Chondrocyte (in vitro differentiated cells): Measurements from ENCODE around the gene RANBP10. TPM values are rescaled to one million over a fixed set of nuclear protein-coding genes. Genes with fewer than 3 reads are reported as not detected.

ENCODE experiments used
- DNase-seq: peaks from one replicate; pipeline ENCODE4 v3.0.0; 2021; ENCODE audit warnings: mixed read lengths, low spot score
- H3K27ac Mint-ChIP-seq: one replicate; pipeline ENCODE4 v1.8.0; 2021; ENCODE audit warnings: mild to moderate bottlenecking, moderate library complexity, mixed read lengths; ENCODE audit not compliant: unreplicated experiment
- H3K27me3 Mint-ChIP-seq: 2 replicates; pipeline ENCODE4 v1.8.0; 2021; ENCODE audit warnings: low read depth, mixed read lengths
- H3K36me3 Mint-ChIP-seq: 2 replicates; pipeline ENCODE4 v1.8.0; 2021; ENCODE audit warnings: low read depth, mixed read lengths
- H3K4me1 Mint-ChIP-seq: 2 replicates; pipeline ENCODE4 v1.8.0; 2021; ENCODE audit warnings: low read depth, mild to moderate bottlenecking, mixed read lengths
- H3K4me3 Mint-ChIP-seq: one replicate; pipeline ENCODE4 v1.8.0; 2021; ENCODE audit warnings: mild to moderate bottlenecking, moderate library complexity, mixed read lengths; ENCODE audit not compliant: unreplicated experiment
- H3K9me3 Mint-ChIP-seq: 2 replicates; pipeline ENCODE4 v1.8.0; 2021; ENCODE audit warnings: low read depth, mixed read lengths
- CTCF ChIP-seq: fragments of 200-600 bp; sonication (generic); IDR thresholded peaks from 2 replicates; pipeline ENCODE4 v1.5.0; 2021; ENCODE audit warnings: antibody characterized with exemption, mild to moderate bottlenecking, moderate library complexity
- total RNA-seq: library from RNA; stranded (reverse); gene quantifications from 3 replicates; pipeline ENCODE4 v1.2.1, GENCODE V29; 2021

RANBP10 gene
- total RNA-seq, 1 donor from 2014 or later: 14.4 TPM

GRCh38 chr16:67679935-67680897 is 126.1 kb downstream of the RANBP10 start:
- Mint-ChIP-seq H3K9me3 (no peaks in the 10 kb centered on the region), H3K27ac (peak overlapping the region; percentile 24), H3K36me3 (peaks cover 6% of the 10 kb centered on the region), H3K4me3 (no peak overlapping the region), H3K4me1 (no peaks in the 10 kb centered on the region), H3K27me3 (no peaks in the 10 kb centered on the region)
- DNase-seq: no peak
- no peak for TF ChIP-seq CTCF

- no peak for DNase-seq
- H3K4me1 Mint-ChIP-seq: peaks cover 7% of the 10 kb centered on the region
- TF ChIP-seq CTCF: no peak
- no peak overlapping the region for H3K27ac Mint-ChIP-seq
- H3K27me3 Mint-ChIP-seq: no peaks in the 10 kb centered on the region
- no peaks in the 10 kb centered on the region for H3K9me3 Mint-ChIP-seq
- peaks cover 2% of the 10 kb centered on the region for H3K36me3 Mint-ChIP-seq
- H3K4me3 Mint-ChIP-seq: no peak overlapping the region
Measured at GRCh38 chr16:67678354-67679023, 127.9 kb downstream of the RANBP10 start.

- Mint-ChIP-seq H3K36me3 (no peaks in the 10 kb centered on the region), H3K4me3 (no peak overlapping the region), H3K27me3 (no peaks in the 10 kb centered on the region), H3K9me3 (no peaks in the 10 kb centered on the region), H3K27ac (no peak overlapping the region), H3K4me1 (peaks cover 9% of the 10 kb centered on the region)
- no peak for DNase-seq
- TF ChIP-seq CTCF: no peak
Measured at GRCh38 chr16:67677712-67678111, 128.6 kb downstream of the RANBP10 start.

GRCh38 chr16:67676939-67677338 is 129.4 kb downstream of the RANBP10 start:
- DNase-seq: no peak
- Mint-ChIP-seq H3K4me3 (no peak overlapping the region), H3K27me3 (no peaks in the 10 kb centered on the region), H3K9me3 (no peaks in the 10 kb centered on the region), H3K27ac (no peak overlapping the region), H3K36me3 (no peaks in the 10 kb centered on the region), H3K4me1 (peaks cover 9% of the 10 kb centered on the region)
- TF ChIP-seq CTCF: no peak

- no peaks in the 10 kb centered on the region for H3K9me3 Mint-ChIP-seq
- peaks cover 9% of the 10 kb centered on the region for H3K4me1 Mint-ChIP-seq
- no peaks in the 10 kb centered on the region for H3K27me3 Mint-ChIP-seq
- no peak overlapping the region for H3K4me3 Mint-ChIP-seq
- H3K36me3 Mint-ChIP-seq: no peaks in the 10 kb centered on the region
- DNase-seq: no peak
- no peak for TF ChIP-seq CTCF
- no peak overlapping the region for H3K27ac Mint-ChIP-seq
Measured at GRCh38 chr16:67676516-67676915, 129.8 kb downstream of the RANBP10 start.
